CD4-positive, alpha-beta T cell (primary cell): ENCODE measurements around the gene SLC5A11. TPM values are rescaled to one million over a fixed set of nuclear protein-coding genes. Genes with fewer than 3 reads are reported as not detected.

ENCODE experiments used
- ATAC-seq: fragments of 200-7000 bp; cut with Tn5 transposase; one replicate; pipeline ENCODE4 v1.10.0; 2022; ENCODE audit warnings: mild to moderate bottlenecking; ENCODE audit not compliant: poor library complexity
- CTCF ChIA-PET: fragments of 350-600 bp; sonication (Branson Sonifier 250); formaldehyde crosslinking; loops from one replicate; lab custom pipeline; 2021; ENCODE audit warnings: antibody characterized with exemption, inconsistent platforms; lab: Charles Lee
- POLR2A ChIA-PET: fragments of 350-600 bp; sonication (Branson Sonifier 250); formaldehyde crosslinking; loops from one replicate; lab custom pipeline; 2021; ENCODE audit warnings: antibody characterized with exemption, inconsistent platforms; lab: Charles Lee
- DNase-seq, 14 experiments: peaks; one replicate each; pipeline ENCODE4 v3.0.0-alpha.2; 2013 to 2020; ENCODE audit warnings: mixed read lengths in 2 of 14
- H3K27ac ChIP-seq, 2 donors: one replicate each; pipeline versions ENCODE4 v1.5.1 to v1.7.0; 2013; ENCODE audit warnings: low read length in 2 of 2, low read depth in 1 of 2, mild to moderate bottlenecking in 1 of 2
- H3K27me3 ChIP-seq, 2 experiments: 1 replicate in 1 of 2; 2 replicates in 1 of 2; pipeline versions ENCODE4 v1.6.1 to v1.7.0; 2013; ENCODE audit warnings: low read length in 2 of 2, control low read depth in 1 of 2, mild to moderate bottlenecking in 1 of 2, moderate library complexity in 1 of 2; ENCODE audit not compliant: insufficient read depth in 2 of 2, control insufficient read depth in 1 of 2
- H3K36me3 ChIP-seq: one replicate; pipeline ENCODE4 v1.6.1; 2013; ENCODE audit warnings: low read length, control low read depth; ENCODE audit not compliant: insufficient read depth
- H3K4me1 ChIP-seq: one replicate; pipeline ENCODE4 v1.6.1; 2013; ENCODE audit warnings: low read length, control low read depth; ENCODE audit not compliant: insufficient read depth
- H3K4me3 ChIP-seq: one replicate; pipeline ENCODE4 v1.5.1; 2013; ENCODE audit warnings: mild to moderate bottlenecking, low read length, moderate library complexity
- H3K9me3 ChIP-seq, 2 experiments: 1 replicate in 1 of 2; 2 replicates in 1 of 2; pipeline versions ENCODE4 v1.6.1 to v1.7.0; 2013; ENCODE audit warnings: low read length in 2 of 2, mild to moderate bottlenecking in 2 of 2, control low read depth in 1 of 2, moderate library complexity in 1 of 2; ENCODE audit not compliant: control insufficient read depth in 1 of 2, insufficient read depth in 1 of 2
- H3K27ac Mint-ChIP-seq: one replicate; pipeline ENCODE4 v1.8.0; 2020; ENCODE audit warnings: mixed read lengths
- H3K27me3 Mint-ChIP-seq: one replicate; pipeline ENCODE4 v1.8.0; 2021; ENCODE audit warnings: mixed read lengths
- H3K36me3 Mint-ChIP-seq: one replicate; pipeline ENCODE4 v1.8.0; 2021; ENCODE audit warnings: low read depth, mixed read lengths
- H3K4me1 Mint-ChIP-seq: one replicate; pipeline ENCODE4 v1.8.0; 2021; ENCODE audit warnings: low read depth, mixed read lengths
- H3K4me3 Mint-ChIP-seq: one replicate; pipeline ENCODE4 v1.8.0; 2020; ENCODE audit warnings: mild to moderate bottlenecking, mixed read lengths
- H3K9me3 Mint-ChIP-seq: one replicate; pipeline ENCODE4 v1.8.0; 2020; ENCODE audit warnings: mixed read lengths
- intact Hi-C, 2 experiments: fragments of 100-400 bp; cut with DNase I in 1 of 2; cut with micrococcal nuclease in 1 of 2; formaldehyde crosslinking; loops; one replicate each; pipeline versions ENCODE4 v1.15.1 to v1.9.0; 2023 to 2025; cut with DNase I, micrococcal nuclease
- total RNA-seq, 174 experiments: library from RNA in 2 of 174; stranded (reverse) in 2 of 174; gene quantifications; one replicate each; pipeline ENCODE4 v1.2.3 and lab custom pipeline; 2021 to 2026
- TF ChIP-seq, protein P1 (sequence below): fragments of 200-600 bp; IDR thresholded peaks from one replicate; pipeline ENCODE4 v1.8.0; 2022; ENCODE audit warnings: antibody characterized with exemption, mild to moderate bottlenecking

The SLC5A11 gene
- total RNA-seq, 2 experiments from 2014 or later: 0.11 to 0.44 TPM

DNA sequence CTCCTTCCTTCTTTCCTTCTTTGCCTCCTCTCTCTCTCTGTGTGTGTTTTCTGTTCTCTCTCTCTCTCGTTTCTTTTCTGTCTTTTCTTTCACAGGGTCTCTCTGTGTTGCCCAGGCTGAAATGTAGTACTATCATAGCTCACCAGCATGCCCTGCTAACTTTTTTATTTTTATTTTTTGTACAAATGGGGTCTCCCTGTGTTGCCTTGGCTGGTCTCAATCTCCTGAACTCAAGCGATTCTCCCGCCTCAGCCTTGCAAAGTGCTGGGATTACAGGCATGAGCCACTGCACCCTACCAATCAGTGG, 1.5 kb downstream of the SLC5A11 start:
- H3K27me3 ChIP-seq: no peaks in the 10 kb centered on the region
- ChIA-PET CTCF (no interaction called here), POLR2A (no interaction called here)
- no peaks in the 10 kb centered on the region for H3K9me3 Mint-ChIP-seq
- no peaks in the 10 kb centered on the region for H3K36me3 ChIP-seq
- H3K27ac Mint-ChIP-seq: no peak overlapping the region
- TF ChIP-seq, protein P1, sequence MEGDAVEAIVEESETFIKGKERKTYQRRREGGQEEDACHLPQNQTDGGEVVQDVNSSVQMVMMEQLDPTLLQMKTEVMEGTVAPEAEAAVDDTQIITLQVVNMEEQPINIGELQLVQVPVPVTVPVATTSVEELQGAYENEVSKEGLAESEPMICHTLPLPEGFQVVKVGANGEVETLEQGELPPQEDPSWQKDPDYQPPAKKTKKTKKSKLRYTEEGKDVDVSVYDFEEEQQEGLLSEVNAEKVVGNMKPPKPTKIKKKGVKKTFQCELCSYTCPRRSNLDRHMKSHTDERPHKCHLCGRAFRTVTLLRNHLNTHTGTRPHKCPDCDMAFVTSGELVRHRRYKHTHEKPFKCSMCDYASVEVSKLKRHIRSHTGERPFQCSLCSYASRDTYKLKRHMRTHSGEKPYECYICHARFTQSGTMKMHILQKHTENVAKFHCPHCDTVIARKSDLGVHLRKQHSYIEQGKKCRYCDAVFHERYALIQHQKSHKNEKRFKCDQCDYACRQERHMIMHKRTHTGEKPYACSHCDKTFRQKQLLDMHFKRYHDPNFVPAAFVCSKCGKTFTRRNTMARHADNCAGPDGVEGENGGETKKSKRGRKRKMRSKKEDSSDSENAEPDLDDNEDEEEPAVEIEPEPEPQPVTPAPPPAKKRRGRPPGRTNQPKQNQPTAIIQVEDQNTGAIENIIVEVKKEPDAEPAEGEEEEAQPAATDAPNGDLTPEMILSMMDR: no peak
- H3K36me3 Mint-ChIP-seq: no peaks in the 10 kb centered on the region
- H3K4me1 ChIP-seq: no peaks in the 10 kb centered on the region
- H3K4me3 ChIP-seq: no peak overlapping the region
- intact Hi-C loops: no loop called here
- no peak for DNase-seq
- H3K27me3 Mint-ChIP-seq: no peaks in the 10 kb centered on the region
- no peaks in the 10 kb centered on the region for H3K4me1 Mint-ChIP-seq
- no peak overlapping the region for H3K27ac ChIP-seq
- H3K9me3 ChIP-seq: no peaks in the 10 kb centered on the region
- ATAC-seq: no peak
- no peak overlapping the region for H3K4me3 Mint-ChIP-seq

DNA sequence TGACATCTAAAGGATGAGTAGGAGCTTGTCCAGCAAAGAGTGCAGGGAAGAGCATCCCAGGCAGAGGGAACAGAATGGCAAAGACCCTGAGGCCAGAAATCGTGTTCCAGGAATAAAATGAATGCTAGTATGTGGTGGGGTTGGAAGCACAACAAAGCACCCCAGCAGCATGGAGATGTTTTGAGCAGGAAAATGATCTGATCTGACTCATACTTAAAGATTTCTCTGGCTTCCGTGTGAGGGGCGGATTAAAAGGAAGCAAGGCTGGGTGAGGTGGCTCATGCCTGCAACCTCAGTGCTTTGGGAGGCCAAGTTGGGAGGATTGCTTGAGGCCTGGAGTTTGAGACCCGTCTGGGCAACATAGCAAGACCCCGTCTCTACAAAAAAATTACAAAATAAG, 2.3 kb downstream of the SLC5A11 start:
- H3K9me3 ChIP-seq: no peaks in the 10 kb centered on the region
- no peaks in the 10 kb centered on the region for H3K36me3 ChIP-seq
- H3K4me1 ChIP-seq: no peaks in the 10 kb centered on the region
- H3K36me3 Mint-ChIP-seq: no peaks in the 10 kb centered on the region
- ATAC-seq: no peak
- H3K27ac ChIP-seq: no peak overlapping the region
- intact Hi-C loops: no loop called here
- TF ChIP-seq, protein P1: no peak
- no peak overlapping the region for H3K4me3 ChIP-seq
- no peak for DNase-seq
- H3K27ac Mint-ChIP-seq: no peak overlapping the region
- ChIA-PET CTCF (no interaction called here), POLR2A (no interaction called here)
- no peaks in the 10 kb centered on the region for H3K9me3 Mint-ChIP-seq
- H3K27me3 Mint-ChIP-seq: no peaks in the 10 kb centered on the region
- no peaks in the 10 kb centered on the region for H3K27me3 ChIP-seq
- no peak overlapping the region for H3K4me3 Mint-ChIP-seq
- H3K4me1 Mint-ChIP-seq: no peaks in the 10 kb centered on the region

DNA sequence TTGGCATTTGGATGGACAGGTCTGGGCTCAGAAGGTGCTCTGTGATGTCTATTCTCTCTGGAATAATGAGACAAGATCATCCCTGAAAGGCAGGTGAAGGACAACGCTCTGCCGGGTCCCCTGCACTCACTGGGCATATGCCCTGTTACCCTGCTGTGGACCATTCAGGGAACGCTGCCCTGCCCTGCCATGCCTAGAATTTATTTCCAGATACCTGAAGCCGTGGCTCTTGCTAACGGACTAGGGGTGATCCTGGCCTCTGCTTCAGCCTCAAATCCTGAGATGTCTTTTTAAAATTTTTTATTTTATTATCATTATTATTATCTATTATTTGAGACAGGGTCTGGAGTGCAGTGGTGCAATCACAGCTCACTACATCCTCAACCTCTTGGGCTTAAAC, 3.9 kb downstream of the SLC5A11 start:
- POLR2A ChIA-PET: no interaction called here
- no peaks in the 10 kb centered on the region for H3K4me1 Mint-ChIP-seq
- H3K27me3 Mint-ChIP-seq: no peaks in the 10 kb centered on the region
- H3K27ac Mint-ChIP-seq: no peak overlapping the region
- CTCF ChIA-PET: no interaction called here
- no peaks in the 10 kb centered on the region for H3K36me3 Mint-ChIP-seq
- no peak overlapping the region for H3K4me3 Mint-ChIP-seq
- Histone ChIP-seq H3K9me3 (no peaks in the 10 kb centered on the region), H3K36me3 (no peaks in the 10 kb centered on the region), H3K27me3 (no peaks in the 10 kb centered on the region), H3K4me1 (no peaks in the 10 kb centered on the region), H3K27ac (no peak overlapping the region), H3K4me3 (no peak overlapping the region)
- no peak for ATAC-seq
- TF ChIP-seq, protein P1: no peak
- DNase-seq: no peak
- intact Hi-C loops: no loop called here
- no peaks in the 10 kb centered on the region for H3K9me3 Mint-ChIP-seq
